ENCODE measurements around the gene P2RY8. TPM values are rescaled to one million over a fixed set of nuclear protein-coding genes. Genes with fewer than 3 reads are reported as not detected.

The P2RY8 gene
- total RNA-seq, 4 donors from 2014 or later: 0.55 to 6.0 (median 3.0) TPM; not detected in 1

DNA sequence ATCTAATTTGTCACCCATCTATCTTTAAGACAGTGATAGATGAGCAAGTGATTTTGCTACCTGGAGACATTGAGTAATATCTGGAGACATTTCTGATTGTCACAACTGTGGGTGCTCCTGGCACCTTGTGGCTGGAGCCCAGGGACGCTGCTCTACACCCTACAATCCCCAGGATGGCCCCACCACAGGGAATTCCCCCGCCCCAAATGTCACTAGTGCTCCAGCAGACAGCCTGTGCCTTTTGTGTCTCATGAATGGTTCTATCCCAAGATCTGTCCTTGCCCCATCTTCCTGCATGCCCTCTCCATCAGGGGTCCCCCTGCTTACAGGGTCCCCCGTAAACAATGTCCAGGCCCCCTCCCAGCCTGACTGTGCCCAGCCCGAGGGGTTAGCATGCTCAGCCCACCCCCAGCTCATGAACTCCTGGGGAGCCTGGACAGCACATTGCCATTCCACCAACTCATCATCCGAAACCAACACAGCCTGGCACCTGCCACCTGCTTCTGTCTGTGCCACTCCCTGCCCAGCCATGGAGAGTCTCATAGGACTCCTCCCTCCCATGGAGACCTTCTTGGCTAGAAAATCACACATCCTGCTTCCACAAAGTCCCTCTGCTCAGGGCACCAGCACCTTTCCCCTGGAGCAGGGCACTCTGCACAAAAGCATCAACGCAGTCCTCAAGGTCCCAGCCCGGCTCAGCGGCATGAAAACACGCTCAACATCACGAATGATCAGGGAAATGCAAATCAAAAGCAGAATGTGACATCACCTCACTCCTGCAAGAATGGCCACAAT lies 5.7 kb downstream of the P2RY8 start:
- intact Hi-C loops (cut with DNase I; ENCODE audit: low total_unique reads) (no loop called here), in situ Hi-C loops (cut with MboI; ENCODE audit: low pct_ligation_motif_present in 1 of 4, low pct_unique_long_range_greater_than_20kb in 1 of 4, low sequenced_read_pairs in 3 of 4) (no loop called here)
- Histone ChIP-seq H3K27me3 (no peaks in the 10 kb centered on the region), H3K9me3 (no peaks in the 10 kb centered on the region), H3K4me3 (no peak overlapping the region), H3K4me1 (no peaks in the 10 kb centered on the region), H3K27ac (no peak overlapping the region), H3K36me3 (no peaks in the 10 kb centered on the region)
- WGBS, 2 donors (ENCODE audit: low coverage in 1 of 2): 73 to 81% methylated on average over 8 to 10 of the region's 10 CpGs
- DNase-seq: no peak
- TF ChIP-seq EP300 (IDR thresholded peaks at IDR 0.05; ENCODE audit: low read depth) (no peak), CTCF (IDR thresholded peaks at IDR 0.05) (no peak), POLR2AphosphoS5 (IDR thresholded peaks at IDR 0.05) (no peak), POLR2A (IDR thresholded peaks at IDR 0.05) (no peak)

DNA sequence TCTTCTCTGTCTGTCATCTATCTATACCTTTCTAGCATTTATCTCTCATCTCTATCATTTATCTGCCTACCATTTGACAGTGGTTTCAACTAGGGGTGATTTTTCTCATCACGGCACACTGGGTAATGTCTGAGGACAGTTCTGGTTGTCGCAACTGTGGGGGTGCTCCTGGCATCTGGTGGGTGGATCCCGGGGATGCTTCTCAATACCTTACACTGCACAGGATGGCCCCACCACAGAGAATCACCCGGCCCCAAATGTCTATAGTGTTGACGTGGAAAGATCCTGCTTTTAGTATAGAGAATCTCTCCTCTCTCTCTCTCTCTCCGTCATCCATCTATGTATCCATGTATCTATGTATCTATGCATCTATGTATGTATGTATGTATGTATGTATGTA lies 7.2 kb downstream of the P2RY8 start:
- in situ Hi-C loops (cut with MboI; ENCODE audit: low pct_ligation_motif_present in 1 of 4, low pct_unique_long_range_greater_than_20kb in 1 of 4, low sequenced_read_pairs in 3 of 4) (no loop called here), intact Hi-C loops (cut with DNase I; ENCODE audit: low total_unique reads) (no loop called here)
- TF ChIP-seq POLR2A (IDR thresholded peaks at IDR 0.05): no peak
- TF ChIP-seq POLR2AphosphoS5 (IDR thresholded peaks at IDR 0.05): no peak
- no peak for TF ChIP-seq CTCF (IDR thresholded peaks at IDR 0.05)
- no peak for TF ChIP-seq EP300 (IDR thresholded peaks at IDR 0.05; ENCODE audit: low read depth)
- Histone ChIP-seq H3K27me3 (no peaks in the 10 kb centered on the region), H3K4me1 (no peaks in the 10 kb centered on the region), H3K9me3 (no peaks in the 10 kb centered on the region), H3K36me3 (no peaks in the 10 kb centered on the region), H3K4me3 (no peak overlapping the region), H3K27ac (no peak overlapping the region)
- WGBS, 2 donors (ENCODE audit: low coverage in 1 of 2): 81 to 100% methylated on average over 2 to 6 of the region's 6 CpGs
- no peak for DNase-seq

DNA sequence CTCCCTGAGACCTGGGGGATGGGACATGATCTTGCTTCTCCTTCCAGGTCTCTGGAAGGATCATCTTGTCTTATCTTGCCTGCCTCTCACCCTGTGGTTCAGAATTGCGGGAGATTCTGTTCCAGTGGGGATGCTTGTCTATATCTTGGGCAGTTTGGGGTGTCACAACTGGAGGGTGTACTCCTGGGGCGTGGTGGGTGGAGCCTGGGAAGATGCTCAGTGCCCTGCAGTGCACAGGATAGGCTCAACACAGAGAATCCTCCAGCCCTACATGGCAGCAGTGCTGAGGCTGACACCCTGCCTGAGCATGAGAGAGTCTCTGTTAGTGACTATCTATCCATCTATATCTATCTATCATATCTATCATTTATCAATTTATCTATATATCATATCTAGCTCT lies 7.7 kb downstream of the P2RY8 start:
- in situ Hi-C loops (cut with MboI; ENCODE audit: low pct_ligation_motif_present in 1 of 4, low pct_unique_long_range_greater_than_20kb in 1 of 4, low sequenced_read_pairs in 3 of 4) (no loop called here), intact Hi-C loops (cut with DNase I; ENCODE audit: low total_unique reads) (no loop called here)
- H3K9me3 ChIP-seq: no peaks in the 10 kb centered on the region
- H3K27me3 ChIP-seq: no peaks in the 10 kb centered on the region
- H3K4me1 ChIP-seq: no peaks in the 10 kb centered on the region
- TF ChIP-seq POLR2AphosphoS5 (IDR thresholded peaks at IDR 0.05) (no peak), POLR2A (IDR thresholded peaks at IDR 0.05) (no peak), CTCF (IDR thresholded peaks at IDR 0.05) (no peak)
- DNase-seq: no peak
- no peaks in the 10 kb centered on the region for H3K36me3 ChIP-seq
- no peak overlapping the region for H3K27ac ChIP-seq
- 40 to 71% methylated on average over 1 to 2 of the region's 2 CpGs for WGBS, 2 donors (ENCODE audit: low coverage in 1 of 2)
- H3K4me3 ChIP-seq: no peak overlapping the region

- Histone ChIP-seq H3K4me1 (no peaks in the 10 kb centered on the region), H3K9me3 (no peaks in the 10 kb centered on the region), H3K27ac (no peak overlapping the region), H3K4me3 (no peak overlapping the region), H3K36me3 (no peaks in the 10 kb centered on the region), H3K27me3 (no peaks in the 10 kb centered on the region)
- intact Hi-C loops (cut with DNase I; ENCODE audit: low total_unique reads) (no loop called here), in situ Hi-C loops (cut with MboI; ENCODE audit: low pct_ligation_motif_present in 1 of 4, low pct_unique_long_range_greater_than_20kb in 1 of 4, low sequenced_read_pairs in 3 of 4) (no loop called here)
- TF ChIP-seq CTCF (IDR thresholded peaks at IDR 0.05): no peak
- TF ChIP-seq POLR2A (IDR thresholded peaks at IDR 0.05): no peak
- TF ChIP-seq EP300 (IDR thresholded peaks at IDR 0.05; ENCODE audit: low read depth): no peak
- no peak for TF ChIP-seq POLR2AphosphoS5 (IDR thresholded peaks at IDR 0.05)
- DNase-seq: no peak
- 59% methylated on average over 5 of the region's 5 CpGs; no CpG with 5 or more reads in 1 of the 2 donors for WGBS, 2 donors (ENCODE audit: low coverage in 1 of 2)
Measured at GRCh38 chrX:1528884-1529203, 8.1 kb downstream of the P2RY8 start.
